ENCODE data around the gene PPP2R3C.

DNA sequence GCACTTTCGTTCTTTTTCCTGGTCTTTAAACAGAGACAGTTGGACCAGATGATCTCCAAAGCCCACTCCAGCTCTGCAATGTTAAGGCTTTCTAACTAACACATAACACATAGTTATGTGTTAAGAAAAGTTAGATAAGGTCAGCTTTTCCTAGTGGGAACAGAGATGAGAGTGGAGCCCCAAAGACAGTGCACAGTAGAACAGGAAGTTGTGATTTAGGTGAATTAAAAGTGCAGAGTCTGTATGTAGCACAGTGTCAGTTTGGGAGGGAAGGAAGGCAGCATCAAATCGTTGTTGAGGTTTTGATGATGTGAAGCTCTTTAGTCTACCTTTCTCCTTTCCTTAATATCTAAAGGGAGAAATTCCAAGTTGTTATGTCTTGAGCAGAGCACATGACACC lies 32.2 kb upstream of the PPP2R3C start:
- TF ChIP-seq, protein P1, sequence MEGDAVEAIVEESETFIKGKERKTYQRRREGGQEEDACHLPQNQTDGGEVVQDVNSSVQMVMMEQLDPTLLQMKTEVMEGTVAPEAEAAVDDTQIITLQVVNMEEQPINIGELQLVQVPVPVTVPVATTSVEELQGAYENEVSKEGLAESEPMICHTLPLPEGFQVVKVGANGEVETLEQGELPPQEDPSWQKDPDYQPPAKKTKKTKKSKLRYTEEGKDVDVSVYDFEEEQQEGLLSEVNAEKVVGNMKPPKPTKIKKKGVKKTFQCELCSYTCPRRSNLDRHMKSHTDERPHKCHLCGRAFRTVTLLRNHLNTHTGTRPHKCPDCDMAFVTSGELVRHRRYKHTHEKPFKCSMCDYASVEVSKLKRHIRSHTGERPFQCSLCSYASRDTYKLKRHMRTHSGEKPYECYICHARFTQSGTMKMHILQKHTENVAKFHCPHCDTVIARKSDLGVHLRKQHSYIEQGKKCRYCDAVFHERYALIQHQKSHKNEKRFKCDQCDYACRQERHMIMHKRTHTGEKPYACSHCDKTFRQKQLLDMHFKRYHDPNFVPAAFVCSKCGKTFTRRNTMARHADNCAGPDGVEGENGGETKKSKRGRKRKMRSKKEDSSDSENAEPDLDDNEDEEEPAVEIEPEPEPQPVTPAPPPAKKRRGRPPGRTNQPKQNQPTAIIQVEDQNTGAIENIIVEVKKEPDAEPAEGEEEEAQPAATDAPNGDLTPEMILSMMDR (IDR thresholded peaks at IDR 0.05) = no peak
- no peak for TF ChIP-seq POLR2AphosphoS5 (IDR thresholded peaks at IDR 0.05; ENCODE audit: low read depth, low read length)

All from Panc1 (cell line).